Measurements from ENCODE around the gene ZNF232.
"Not testable (repeated sequence)": the region's sequence is repeated elsewhere in the genome, so short reads cannot be mapped to it uniquely, and the experiment has no call there.

ZNF232 gene

GRCh38 chr17:5097101-5097834 is 14.4 kb downstream of the ZNF232 start:
- DNase-seq (ENCODE audit: low read depth): no peak

GRCh38 chr17:5096731-5097100 is 15.0 kb downstream of the ZNF232 start:
- no peak for DNase-seq (ENCODE audit: low read depth)

- DNase-seq (ENCODE audit: low read depth): no peak
Observed at GRCh38 chr17:5092218-5093010, 19.3 kb downstream of the ZNF232 start.

GRCh38 chr17:5080591-5080990 is 31.1 kb downstream of the ZNF232 start:
- no peak for DNase-seq (ENCODE audit: low read depth)

GRCh38 chr17:5078106-5079028 is 33.3 kb downstream of the ZNF232 start, which contains the start of gene ZFP3:
Gene ZFP3, plus strand, starts transcription at chr17:5078467. Its CDS starts 13,038 bp downstream, at chr17:5091505.
- peak; percentile 44 for DNase-seq (ENCODE audit: low read depth)

GRCh38 chr17:5077781-5078105 is 33.9 kb downstream of the ZNF232 start:
- no peak for DNase-seq (ENCODE audit: low read depth)

- DNase-seq (ENCODE audit: low read depth): not testable (repeated sequence)
Observed at GRCh38 chr17:5077275-5077674, 34.4 kb downstream of the ZNF232 start.

- DNase-seq (ENCODE audit: low read depth): not testable (repeated sequence)
Observed at GRCh38 chr17:5075472-5075871, 36.2 kb downstream of the ZNF232 start.

- no peak for DNase-seq (ENCODE audit: low read depth)
Observed at GRCh38 chr17:5069724-5070123, 42.0 kb downstream of the ZNF232 start.

GRCh38 chr17:5068236-5068635 is 43.4 kb downstream of the ZNF232 start:
- no peak for DNase-seq (ENCODE audit: low read depth)

- DNase-seq (ENCODE audit: low read depth): no peak
Observed at GRCh38 chr17:5065227-5065744, 46.4 kb downstream of the ZNF232 start.
